GM12872 (cell line): ENCODE results near the gene CBL.
A peak's percentile ranks its signal among the peaks of the same experiment; 100 is the strongest.

Source experiments
- TF ChIP-seq, protein P1 (sequence below): IDR thresholded peaks from 3 replicates; pipeline ENCODE4 v1.5.1; 2011; ENCODE audit warnings: low read depth, mild to moderate bottlenecking, low read length, moderate library complexity; ENCODE audit not compliant: insufficient read depth

CBL gene

DNA sequence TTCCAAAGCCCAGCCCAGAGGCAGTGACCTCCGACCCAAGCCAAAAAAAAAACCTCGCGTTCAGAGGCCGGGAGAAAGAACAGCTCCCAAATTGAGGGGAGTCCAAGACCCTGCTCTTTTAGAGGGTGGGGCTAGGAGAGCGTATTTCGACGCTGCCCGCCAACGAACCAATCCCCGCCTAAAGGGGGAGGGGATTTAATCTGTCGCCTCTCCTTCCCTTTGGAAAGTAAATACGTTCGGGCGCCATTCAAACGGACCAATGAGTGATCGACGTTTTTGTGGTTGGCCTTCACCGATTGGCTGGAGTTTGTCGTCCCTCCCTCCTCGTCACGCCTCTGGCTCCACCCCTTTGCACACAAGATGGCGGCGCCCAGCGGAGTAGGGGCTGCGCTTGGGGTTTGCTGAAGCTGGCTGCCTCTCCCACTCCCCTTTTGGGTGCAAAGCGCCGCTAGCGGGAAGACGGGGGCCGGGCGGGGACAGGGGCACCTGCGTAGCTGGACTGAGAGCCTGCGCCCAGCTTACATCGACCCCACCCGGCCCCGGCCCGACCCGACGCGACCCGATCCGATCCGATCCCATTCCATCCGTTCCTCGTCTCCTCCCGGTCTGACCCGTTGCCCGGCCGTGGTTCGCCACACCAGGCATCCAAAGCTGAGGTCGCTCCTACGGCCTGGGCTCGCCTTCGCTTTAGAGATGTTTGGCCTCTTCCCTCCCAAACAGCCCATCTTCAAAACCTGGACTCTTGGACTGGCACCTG is 128.2 kb downstream of the CBL start, which contains the start of gene RNF26:
RNF26 (plus strand) TSS at position 354 of the 757 bp plus-strand sequence. CDS start 596 bp downstream, outside the sequence.
- TF ChIP-seq, protein P1, sequence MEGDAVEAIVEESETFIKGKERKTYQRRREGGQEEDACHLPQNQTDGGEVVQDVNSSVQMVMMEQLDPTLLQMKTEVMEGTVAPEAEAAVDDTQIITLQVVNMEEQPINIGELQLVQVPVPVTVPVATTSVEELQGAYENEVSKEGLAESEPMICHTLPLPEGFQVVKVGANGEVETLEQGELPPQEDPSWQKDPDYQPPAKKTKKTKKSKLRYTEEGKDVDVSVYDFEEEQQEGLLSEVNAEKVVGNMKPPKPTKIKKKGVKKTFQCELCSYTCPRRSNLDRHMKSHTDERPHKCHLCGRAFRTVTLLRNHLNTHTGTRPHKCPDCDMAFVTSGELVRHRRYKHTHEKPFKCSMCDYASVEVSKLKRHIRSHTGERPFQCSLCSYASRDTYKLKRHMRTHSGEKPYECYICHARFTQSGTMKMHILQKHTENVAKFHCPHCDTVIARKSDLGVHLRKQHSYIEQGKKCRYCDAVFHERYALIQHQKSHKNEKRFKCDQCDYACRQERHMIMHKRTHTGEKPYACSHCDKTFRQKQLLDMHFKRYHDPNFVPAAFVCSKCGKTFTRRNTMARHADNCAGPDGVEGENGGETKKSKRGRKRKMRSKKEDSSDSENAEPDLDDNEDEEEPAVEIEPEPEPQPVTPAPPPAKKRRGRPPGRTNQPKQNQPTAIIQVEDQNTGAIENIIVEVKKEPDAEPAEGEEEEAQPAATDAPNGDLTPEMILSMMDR, result no peak

DNA sequence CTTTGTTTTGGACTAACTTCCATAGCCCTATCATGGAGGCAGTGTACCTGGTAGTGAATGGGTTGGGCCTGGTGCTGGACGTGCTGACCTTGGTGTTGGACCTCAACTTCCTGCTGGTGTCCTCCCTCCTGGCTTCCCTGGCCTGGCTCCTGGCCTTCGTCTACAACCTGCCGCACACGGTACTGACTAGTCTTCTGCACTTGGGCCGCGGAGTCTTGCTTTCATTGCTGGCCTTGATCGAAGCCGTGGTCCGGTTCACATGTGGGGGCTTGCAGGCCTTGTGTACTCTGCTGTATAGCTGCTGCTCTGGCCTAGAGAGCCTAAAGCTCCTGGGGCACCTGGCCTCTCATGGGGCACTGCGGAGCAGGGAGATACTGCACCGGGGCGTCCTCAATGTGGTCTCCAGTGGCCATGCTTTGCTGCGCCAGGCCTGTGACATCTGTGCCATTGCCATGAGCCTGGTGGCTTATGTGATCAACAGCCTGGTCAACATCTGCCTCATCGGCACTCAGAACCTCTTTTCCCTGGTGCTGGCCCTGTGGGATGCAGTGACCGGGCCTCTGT is 129.0 kb downstream of the CBL start:
- TF ChIP-seq, protein P1, result no peak

DNA sequence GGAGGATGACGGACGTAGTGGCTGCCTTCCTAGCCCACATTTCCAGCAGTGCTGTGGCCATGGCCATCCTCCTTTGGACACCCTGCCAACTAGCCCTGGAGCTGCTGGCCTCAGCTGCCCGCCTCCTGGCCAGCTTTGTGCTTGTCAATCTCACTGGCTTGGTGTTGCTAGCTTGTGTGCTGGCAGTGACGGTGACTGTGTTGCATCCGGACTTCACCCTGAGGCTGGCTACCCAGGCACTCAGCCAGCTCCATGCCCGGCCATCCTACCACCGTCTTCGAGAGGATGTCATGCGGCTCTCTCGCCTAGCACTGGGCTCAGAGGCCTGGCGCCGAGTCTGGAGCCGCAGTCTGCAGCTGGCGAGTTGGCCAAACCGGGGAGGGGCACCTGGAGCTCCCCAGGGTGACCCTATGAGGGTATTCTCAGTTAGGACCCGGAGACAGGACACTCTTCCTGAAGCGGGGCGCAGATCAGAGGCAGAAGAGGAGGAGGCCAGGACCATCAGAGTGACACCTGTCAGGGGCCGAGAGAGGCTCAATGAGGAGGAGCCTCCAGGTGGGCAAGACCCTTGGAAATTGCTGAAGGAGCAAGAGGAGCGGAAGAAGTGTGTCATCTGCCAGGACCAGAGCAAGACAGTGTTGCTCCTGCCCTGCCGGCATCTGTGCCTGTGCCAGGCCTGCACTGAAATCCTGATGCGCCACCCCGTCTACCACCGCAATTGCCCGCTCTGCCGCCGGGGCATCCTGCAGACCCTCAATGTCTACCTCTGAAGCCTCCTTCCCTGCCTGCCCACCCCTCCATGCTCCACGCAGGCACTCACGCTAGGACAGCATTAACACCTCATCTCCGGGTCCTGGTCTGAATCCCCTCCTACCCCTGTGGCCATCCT is 129.8 kb downstream of the CBL start:
- TF ChIP-seq, protein P1, result no peak

DNA sequence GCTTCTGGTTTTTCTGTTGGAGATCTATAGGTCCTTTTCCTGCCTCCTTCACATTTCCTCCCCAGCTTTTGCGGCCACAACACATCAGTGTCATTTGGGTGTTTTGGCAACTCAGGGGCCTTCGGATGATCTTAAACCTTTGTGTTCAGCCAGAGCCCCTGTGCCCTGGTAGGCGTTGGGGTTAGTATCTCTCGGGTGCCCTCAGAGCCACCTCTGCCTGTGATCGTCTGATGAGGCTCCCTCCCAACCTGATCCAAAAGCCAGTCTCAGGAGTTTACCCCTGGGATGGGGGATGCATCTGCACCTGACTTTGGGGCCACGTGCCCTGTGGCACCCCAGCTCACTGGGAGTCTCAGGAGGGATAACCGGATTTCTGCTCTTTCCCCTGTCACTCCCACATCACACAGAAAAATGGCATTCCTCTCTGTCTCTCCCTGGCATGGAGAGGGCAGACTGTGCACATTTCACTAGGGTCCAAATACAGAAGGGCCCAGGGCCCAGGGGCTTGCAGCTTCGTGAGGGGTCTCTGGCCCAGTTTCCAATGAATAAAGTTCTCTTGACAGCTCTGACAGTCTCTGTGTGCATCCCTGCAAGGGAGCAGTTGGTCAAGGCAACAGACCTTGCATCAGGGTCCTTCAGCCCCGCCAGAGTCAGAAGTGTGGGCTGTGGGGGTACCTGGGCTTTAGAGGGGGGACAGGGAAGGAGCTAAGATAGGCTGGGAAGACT is 130.8 kb downstream of the CBL start:
- TF ChIP-seq, protein P1, result no peak

DNA sequence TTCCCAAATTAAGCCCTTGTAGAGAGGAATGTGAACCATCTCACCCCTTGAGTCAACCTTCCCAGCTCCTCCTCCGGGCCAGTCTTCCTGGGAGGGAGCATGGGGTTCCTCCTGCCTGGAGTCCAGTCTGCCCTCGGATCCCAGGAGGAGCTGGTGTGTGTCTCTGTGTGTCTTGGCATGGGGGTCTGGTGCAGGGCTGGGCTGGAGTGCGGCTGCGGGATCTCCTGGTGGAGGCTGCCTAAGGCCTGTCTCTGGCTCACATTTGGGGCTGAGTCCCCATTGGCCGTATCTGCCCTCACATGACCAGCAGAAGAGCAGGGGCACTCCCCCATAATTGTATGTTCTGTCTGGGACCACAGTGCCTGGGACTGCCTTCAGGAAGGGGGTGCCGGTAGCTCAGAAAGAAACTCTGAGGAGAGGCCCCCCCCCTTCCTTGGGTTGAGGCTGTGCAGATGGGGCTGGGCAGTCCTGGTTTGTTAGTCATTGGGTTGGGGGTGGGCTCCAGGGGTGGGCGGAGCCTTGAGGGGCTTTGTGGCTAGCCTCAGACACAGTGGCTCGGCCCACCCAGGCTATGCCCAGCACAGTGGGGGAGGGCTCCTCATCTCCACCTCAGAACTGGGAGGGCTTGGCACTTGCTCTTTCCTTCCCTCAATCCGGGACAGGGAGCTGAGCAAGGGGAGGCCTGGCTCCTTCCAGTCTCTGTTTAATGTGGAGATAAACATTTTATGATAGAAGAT is 131.6 kb downstream of the CBL start:
- TF ChIP-seq, protein P1, result no peak

DNA sequence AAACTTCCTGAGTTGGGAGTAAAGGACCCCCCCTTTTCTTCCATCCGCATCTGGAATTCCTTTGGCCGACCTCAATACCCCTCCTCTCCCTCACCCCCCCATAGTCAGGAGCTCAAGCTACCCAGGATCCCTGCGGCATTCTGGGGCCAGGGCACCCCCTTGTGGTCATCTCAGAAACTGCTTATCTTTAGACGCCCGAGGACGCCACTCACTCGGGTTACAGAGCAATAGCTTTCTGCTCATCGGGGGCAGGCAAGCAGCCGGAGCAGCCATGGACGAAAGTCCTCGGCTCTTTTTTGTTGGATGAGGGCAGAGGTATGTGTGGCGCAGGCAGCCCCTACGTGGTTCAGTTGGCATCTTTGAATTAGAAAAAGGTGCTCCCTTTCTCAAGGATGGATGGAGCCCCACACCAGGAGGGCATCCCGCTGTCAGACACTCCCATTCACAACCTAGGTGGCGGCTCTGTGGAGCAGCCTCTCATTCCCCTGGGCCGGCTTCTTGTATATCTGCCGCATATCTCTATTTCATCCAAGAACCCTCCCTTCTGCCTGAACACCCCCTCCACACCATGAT is 132.3 kb downstream of the CBL start:
- TF ChIP-seq, protein P1, result peak; percentile 80
